Mesenchymal stem cell (in vitro differentiated cells and primary cell): ENCODE results near the gene ZSWIM4.

Source experiments
- DNase-seq: peaks from one replicate; pipeline ENCODE4 v3.0.0-alpha.2; 2013
- H2AFZ ChIP-seq: one replicate; pipeline ENCODE4 v1.6.1; 2013; ENCODE audit warnings: low read depth, mild to moderate bottlenecking, control low read depth, inconsistent platforms, low read length, moderate library complexity
- H2AK5ac ChIP-seq: 2 replicates; pipeline ENCODE4 v1.6.1; 2013; ENCODE audit warnings: low read length, moderate library complexity, mild to moderate bottlenecking, inconsistent platforms; ENCODE audit not compliant: severe bottlenecking
- H2BK120ac ChIP-seq: one replicate; pipeline ENCODE4 v1.6.1; 2013; ENCODE audit warnings: low read depth, mild to moderate bottlenecking, inconsistent platforms, low read length, moderate library complexity
- H2BK12ac ChIP-seq, 2 experiments: one replicate each; pipeline ENCODE4 v1.6.1; 2013; ENCODE audit warnings: inconsistent platforms in 2 of 2, low read length in 2 of 2, mild to moderate bottlenecking in 2 of 2, moderate library complexity in 2 of 2, control low read depth in 1 of 2
- H2BK15ac ChIP-seq: one replicate; pipeline ENCODE4 v1.6.1; 2013; ENCODE audit warnings: mild to moderate bottlenecking, low read depth, inconsistent platforms; ENCODE audit not compliant: poor library complexity, severe bottlenecking
- H2BK5ac ChIP-seq: 2 replicates; pipeline ENCODE4 v1.6.1; 2013; ENCODE audit warnings: low read depth, mild to moderate bottlenecking, low read length, control low read depth, inconsistent platforms; ENCODE audit not compliant: poor library complexity, severe bottlenecking
- H3K14ac ChIP-seq, 2 experiments: one replicate each; pipeline ENCODE4 v1.6.1; 2013; ENCODE audit warnings: inconsistent platforms in 2 of 2, low read length in 2 of 2, control low read depth in 1 of 2, mild to moderate bottlenecking in 1 of 2, moderate library complexity in 1 of 2
- H3K18ac ChIP-seq, 2 experiments: one replicate each; pipeline ENCODE4 v1.6.1; 2013; ENCODE audit warnings: inconsistent platforms in 2 of 2, low read length in 2 of 2, control low read depth in 1 of 2, low read depth in 1 of 2, mild to moderate bottlenecking in 1 of 2
- H3K23ac ChIP-seq, 2 experiments: one replicate each; pipeline ENCODE4 v1.6.1; 2013; ENCODE audit warnings: inconsistent platforms in 2 of 2, low read length in 2 of 2, mild to moderate bottlenecking in 2 of 2, moderate library complexity in 2 of 2, control low read depth in 1 of 2
- H3K27ac ChIP-seq: 2 replicates; pipeline ENCODE4 v1.5.1; 2013; ENCODE audit warnings: mild to moderate bottlenecking, moderate library complexity, low read length, control low read depth, inconsistent platforms; ENCODE audit not compliant: poor library complexity, severe bottlenecking
- H3K27me3 ChIP-seq, 2 experiments: 2 replicates each; pipeline versions ENCODE4 v1.6.1 to v1.7.0; 2013; ENCODE audit warnings: low read length in 2 of 2, mild to moderate bottlenecking in 2 of 2, moderate library complexity in 2 of 2, control low read depth in 1 of 2, inconsistent platforms in 1 of 2; ENCODE audit not compliant: control insufficient read depth in 1 of 2, insufficient read depth in 1 of 2
- H3K36me3 ChIP-seq, 2 experiments: 2 replicates each; pipeline versions ENCODE4 v1.6.1 to v1.7.0; 2013; ENCODE audit warnings: low read length in 2 of 2, control low read depth in 1 of 2, inconsistent platforms in 1 of 2, low read depth in 1 of 2, mild to moderate bottlenecking in 1 of 2; ENCODE audit not compliant: insufficient read depth in 2 of 2, control insufficient read depth in 1 of 2
- H3K4ac ChIP-seq, 2 experiments: one replicate each; pipeline ENCODE4 v1.6.1; 2013; ENCODE audit warnings: inconsistent platforms in 2 of 2, low read length in 2 of 2, mild to moderate bottlenecking in 2 of 2, moderate library complexity in 2 of 2, control low read depth in 1 of 2, low read depth in 1 of 2
- H3K4me1 ChIP-seq: 2 replicates; pipeline ENCODE4 v1.6.1; 2013; ENCODE audit warnings: low read depth, low read length, control low read depth; ENCODE audit not compliant: control insufficient read depth, insufficient read depth
- H3K4me2 ChIP-seq: 2 replicates; pipeline ENCODE4 v1.6.1; 2013; ENCODE audit warnings: low read length, mild to moderate bottlenecking, inconsistent platforms; ENCODE audit not compliant: poor library complexity, severe bottlenecking
- H3K4me3 ChIP-seq, 2 experiments: 2 replicates each; pipeline versions ENCODE4 v1.5.1 to v1.7.0; 2013; ENCODE audit warnings: low read length in 2 of 2, mild to moderate bottlenecking in 2 of 2, control low read depth in 1 of 2, low read depth in 1 of 2; ENCODE audit not compliant: insufficient read depth in 1 of 2
- H3K79me1 ChIP-seq: replicated peaks from 2 replicates; pipeline ENCODE4 v1.6.1; 2013; ENCODE audit warnings: mild to moderate bottlenecking, control low read depth, low read length, inconsistent platforms; ENCODE audit not compliant: poor library complexity, severe bottlenecking
- H3K9ac ChIP-seq: 2 replicates; pipeline ENCODE4 v1.7.0; 2013; ENCODE audit warnings: mild to moderate bottlenecking, low read length, moderate library complexity
- H3K9me3 ChIP-seq: 2 replicates; pipeline ENCODE4 v1.7.0; 2013; ENCODE audit warnings: mild to moderate bottlenecking, low read length; ENCODE audit not compliant: control insufficient read depth
- H4K8ac ChIP-seq: one replicate; pipeline ENCODE4 v1.6.1; 2013; ENCODE audit warnings: inconsistent platforms, mild to moderate bottlenecking, low read length, moderate library complexity
- H4K91ac ChIP-seq: one replicate; pipeline ENCODE4 v1.6.1; 2013; ENCODE audit warnings: mild to moderate bottlenecking, low read length, inconsistent platforms
- WGBS: methylation state at CpG from one replicate; pipeline ENCODE4 v1.1.7; 2013; ENCODE audit warnings: mixed read lengths; 5-methylcytosine and 5-hydroxymethylcytosine counted together

The ZSWIM4 gene

GRCh38 chr19:13797870-13798269 lies 2.6 kb downstream of the ZSWIM4 start:
- Histone ChIP-seq H3K27me3 (no peaks in the 10 kb centered on the region), H3K4me1 (peaks cover 12% of the 10 kb centered on the region), H2AFZ (no peak overlapping the region), H3K79me1 (peaks cover 18% of the 10 kb centered on the region), H2AK5ac (no peak overlapping the region), H3K36me3 (peaks cover 15 to 26% of the 10 kb centered on the region in 2 experiments), H2BK120ac (no peak overlapping the region), H2BK12ac (peak overlapping the region in 1 of 2 experiments; percentile 35), H3K4ac (no peak overlapping the region), H3K14ac (no peak overlapping the region), H3K4me2 (no peak overlapping the region), H2BK15ac (peak overlapping the region; percentile 50), H3K9ac (peak overlapping the region; percentile 17), H3K27ac (no peak overlapping the region), H2BK5ac (no peak overlapping the region), H4K91ac (no peak overlapping the region), H3K23ac (no peak overlapping the region), H4K8ac (no peak overlapping the region), H3K9me3 (no peaks in the 10 kb centered on the region), H3K18ac (no peak overlapping the region), H3K4me3 (peak overlapping the region in 1 of 2 experiments; percentile 90)
- DNase-seq = no peak
- WGBS = 95% methylated on average over 7 of the region's 7 CpGs

- H3K4me3 ChIP-seq = no peak overlapping the region
- H3K27me3 ChIP-seq = no peaks in the 10 kb centered on the region
- no peak overlapping the region for H3K9ac ChIP-seq
- H2BK120ac ChIP-seq = no peak overlapping the region
- DNase-seq = no peak
- H3K4me1 ChIP-seq = peaks cover 12% of the 10 kb centered on the region
- H3K36me3 ChIP-seq = peaks cover 20 to 35% of the 10 kb centered on the region in 2 experiments
- H2AFZ ChIP-seq = no peak overlapping the region
- H3K14ac ChIP-seq = no peak overlapping the region
- H3K18ac ChIP-seq = no peak overlapping the region
- no peak overlapping the region for H4K8ac ChIP-seq
- H2BK15ac ChIP-seq = peak overlapping the region; percentile 23
- H2AK5ac ChIP-seq = no peak overlapping the region
- H3K4me2 ChIP-seq = no peak overlapping the region
- H3K27ac ChIP-seq = no peak overlapping the region
- H3K9me3 ChIP-seq = no peaks in the 10 kb centered on the region
- peaks cover 21% of the 10 kb centered on the region for H3K79me1 ChIP-seq
- H3K4ac ChIP-seq = no peak overlapping the region
- H4K91ac ChIP-seq = peak overlapping the region; percentile 75
- WGBS = 95% methylated on average over 21 of the region's 22 CpGs
- H2BK5ac ChIP-seq = no peak overlapping the region
- H3K23ac ChIP-seq = no peak overlapping the region
- H2BK12ac ChIP-seq = no peak overlapping the region
Observed at GRCh38 chr19:13799669-13800068, 4.4 kb downstream of the ZSWIM4 start.

GRCh38 chr19:13803038-13803437 lies 7.8 kb downstream of the ZSWIM4 start:
- Histone ChIP-seq H4K8ac (peak overlapping the region; percentile 46), H3K27ac (no peak overlapping the region), H2BK12ac (no peak overlapping the region), H2BK15ac (no peak overlapping the region), H4K91ac (no peak overlapping the region), H3K4ac (no peak overlapping the region), H2AFZ (no peak overlapping the region), H2AK5ac (peak overlapping the region; percentile 38), H3K9me3 (no peaks in the 10 kb centered on the region), H3K36me3 (peaks cover 48 to 59% of the 10 kb centered on the region in 2 experiments), H3K27me3 (no peaks in the 10 kb centered on the region), H3K79me1 (peaks cover 31% of the 10 kb centered on the region), H2BK5ac (no peak overlapping the region), H3K14ac (no peak overlapping the region), H3K4me1 (peaks cover 3% of the 10 kb centered on the region), H2BK120ac (no peak overlapping the region), H3K9ac (no peak overlapping the region), H3K4me2 (no peak overlapping the region), H3K23ac (no peak overlapping the region), H3K18ac (no peak overlapping the region), H3K4me3 (no peak overlapping the region)
- WGBS = 97% methylated on average over 7 of the region's 9 CpGs
- no peak for DNase-seq

GRCh38 chr19:13804830-13805683 lies 9.8 kb downstream of the ZSWIM4 start:
- Histone ChIP-seq H4K91ac (no peak overlapping the region), H3K79me1 (peaks cover 24% of the 10 kb centered on the region), H3K14ac (no peak overlapping the region), H3K18ac (no peak overlapping the region), H3K36me3 (peaks cover 62 to 65% of the 10 kb centered on the region in 2 experiments), H3K23ac (no peak overlapping the region), H3K9ac (no peak overlapping the region), H2BK12ac (no peak overlapping the region), H4K8ac (no peak overlapping the region), H2BK120ac (no peak overlapping the region), H2AK5ac (no peak overlapping the region), H3K4me2 (no peak overlapping the region), H3K4me3 (no peak overlapping the region), H3K4me1 (peaks cover 2% of the 10 kb centered on the region), H3K27ac (no peak overlapping the region), H3K27me3 (no peaks in the 10 kb centered on the region), H2AFZ (no peak overlapping the region), H2BK5ac (no peak overlapping the region), H3K9me3 (no peaks in the 10 kb centered on the region), H2BK15ac (no peak overlapping the region), H3K4ac (no peak overlapping the region)
- WGBS = 83% methylated on average over 35 of the region's 35 CpGs
- no peak for DNase-seq
